SK-N-SH (cell line): ENCODE data around the gene TOP3A. TPM values are rescaled to one million over a fixed set of nuclear protein-coding genes. Genes with fewer than 3 reads are reported as not detected.
A peak's percentile ranks its signal among the peaks of the same experiment; 100 is the strongest.

Source experiments
- CTCF ChIA-PET: fragments of 300-600, 350-600 bp; formaldehyde crosslinking; extraction: SDS; loops from one replicate; lab custom pipeline; 2021; lab: Yijun Ruan, JAX
- POLR2A ChIA-PET: fragments of 350-600 bp; sonication (Branson Sonifier 250); formaldehyde crosslinking; extraction: SDS; loops from one replicate; lab custom pipeline; 2020; ENCODE audit warnings: antibody characterized with exemption, inconsistent platforms; lab: Yijun Ruan, JAX
- DNase-seq: peaks from one replicate; pipeline ENCODE4 v3.0.0; 2012
- H2AFZ ChIP-seq: fragments of 200-600 bp; sonication (generic); 2 replicates; pipeline ENCODE4 v1.8.1; 2016; ENCODE audit warnings: antibody characterized with exemption, mild to moderate bottlenecking, low read depth
- H3F3A ChIP-seq: fragments of 200-600 bp; sonication (generic); replicated peaks from 2 replicates; pipeline ENCODE3; 2016; ENCODE audit warnings: antibody characterized with exemption, mild to moderate bottlenecking; ENCODE audit not compliant: insufficient read depth
- H3K27ac ChIP-seq, 2 experiments: fragments of 200-500 bp in 1 of 2; fragments of 200-600 bp in 1 of 2; sonication (Bioruptor generic) in 1 of 2; sonication (generic), shearing (Covaris generic) in 1 of 2; 2 replicates each; pipeline versions ENCODE4 v1.5.1 to v1.6.1; 2014 to 2016; ENCODE audit warnings: low read depth in 2 of 2, inconsistent platforms in 1 of 2, low read length in 1 of 2, mild to moderate bottlenecking in 1 of 2, mixed read lengths in 1 of 2
- H3K27me3 ChIP-seq: fragments of 200-600 bp; sonication (generic), shearing (Covaris generic); 2 replicates; pipeline ENCODE4 v1.6.1; 2016; ENCODE audit warnings: mixed run types; ENCODE audit not compliant: insufficient read depth
- H3K36me3 ChIP-seq, 2 experiments: fragments of 200-500 bp in 1 of 2; fragments of 200-600 bp in 1 of 2; sonication (Bioruptor generic) in 1 of 2; sonication (generic) in 1 of 2; replicated peaks in 1 of 2; 2 replicates each; pipeline versions ENCODE3 to v1.5.1; 2014 to 2016; ENCODE audit warnings: low read length in 1 of 2, mild to moderate bottlenecking in 1 of 2; ENCODE audit not compliant: insufficient read depth in 2 of 2, control insufficient read depth in 1 of 2
- H3K4me1 ChIP-seq, 2 experiments: fragments of 200-500 bp in 1 of 2; fragments of 200-600 bp in 1 of 2; sonication (Bioruptor generic) in 1 of 2; sonication (generic), shearing (Covaris generic) in 1 of 2; 2 replicates each; pipeline versions ENCODE4 v1.5.1 to v1.6.1; 2014 to 2016; ENCODE audit warnings: low read depth in 1 of 2, low read length in 1 of 2, mixed run types in 1 of 2; ENCODE audit not compliant: insufficient read depth in 2 of 2, control insufficient read depth in 1 of 2
- H3K4me2 ChIP-seq: fragments of 200-600 bp; sonication (generic), shearing (Covaris generic); 2 replicates; pipeline ENCODE4 v1.6.1; 2017; ENCODE audit warnings: mixed run types
- H3K4me3 ChIP-seq, 2 experiments: fragments of 200-500 bp in 1 of 2; fragments of 200-600 bp in 1 of 2; sonication (Bioruptor generic) in 1 of 2; sonication (generic), shearing (Covaris generic) in 1 of 2; 2 replicates each; pipeline versions ENCODE4 v1.5.1 to v1.8.1; 2014 to 2016; ENCODE audit warnings: low read depth in 2 of 2, inconsistent platforms in 1 of 2, low read length in 1 of 2, mild to moderate bottlenecking in 1 of 2, mixed read lengths in 1 of 2, moderate library complexity in 1 of 2
- H3K79me2 ChIP-seq: fragments of 200-600 bp; sonication (generic); 2 replicates; pipeline ENCODE4 v1.8.1; 2017; ENCODE audit warnings: mild to moderate bottlenecking; ENCODE audit not compliant: insufficient read depth
- H3K9ac ChIP-seq: fragments of 200-600 bp; sonication (generic); 2 replicates; pipeline ENCODE4 v1.6.1; 2017; ENCODE audit warnings: mixed run types
- H3K9me2 ChIP-seq: fragments of 200-600 bp; sonication (generic); 2 replicates; pipeline ENCODE4 v1.6.1; 2017; ENCODE audit warnings: mixed run types
- H3K9me3 ChIP-seq: fragments of 200-600 bp; sonication (generic); 2 replicates; pipeline ENCODE4 v1.6.1; 2017; ENCODE audit warnings: mixed run types, mild to moderate bottlenecking, moderate library complexity
- H4K20me1 ChIP-seq: fragments of 200-600 bp; sonication (generic); 2 replicates; pipeline ENCODE4 v1.6.1; 2017; ENCODE audit warnings: mild to moderate bottlenecking, mixed run types; ENCODE audit not compliant: insufficient read depth
- EP300 ChIP-seq, 2 experiments: IDR thresholded peaks; 2 replicates each; pipeline versions ENCODE4 v1.4.0 to v1.6.1; 2012; ENCODE audit warnings: borderline replicate concordance in 1 of 2, low read depth in 1 of 2, low read length in 1 of 2
- FOXM1 ChIP-seq: IDR thresholded peaks from 2 replicates; pipeline ENCODE4 v1.4.0; 2012; ENCODE audit warnings: low read depth, mild to moderate bottlenecking
- JUND ChIP-seq: IDR thresholded peaks from 2 replicates; pipeline ENCODE4 v1.4.0; 2012
- MXI1 ChIP-seq: IDR thresholded peaks from 2 replicates; pipeline ENCODE4 v1.6.1; 2012; ENCODE audit warnings: mild to moderate bottlenecking, low read depth, low read length, improper control_type of control experiment
- NFIC ChIP-seq: IDR thresholded peaks from 2 replicates; pipeline ENCODE4 v1.4.0; 2012; ENCODE audit warnings: borderline replicate concordance
- POLR2AphosphoS5 ChIP-seq: IDR thresholded peaks from 2 replicates; pipeline ENCODE4 v1.6.1; 2012; ENCODE audit warnings: low read depth, low read length
- RAD21 ChIP-seq: IDR thresholded peaks from 2 replicates; pipeline ENCODE4 v1.6.1; 2012; ENCODE audit warnings: mild to moderate bottlenecking, low read length
- RFX5 ChIP-seq: IDR thresholded peaks from 2 replicates; pipeline ENCODE4 v1.6.1; 2012; ENCODE audit warnings: mild to moderate bottlenecking, improper control_type of control experiment, low read length
- RXRA ChIP-seq: IDR thresholded peaks from 2 replicates; pipeline ENCODE4 v1.4.0; 2012; ENCODE audit warnings: low read depth, mild to moderate bottlenecking, borderline replicate concordance
- SMC3 ChIP-seq: IDR thresholded peaks from 2 replicates; pipeline ENCODE4 v1.6.1; 2012; ENCODE audit warnings: low read depth, low read length, improper control_type of control experiment
- TCF12 ChIP-seq: IDR thresholded peaks from 2 replicates; pipeline ENCODE4 v1.4.0; 2012
- TEAD4 ChIP-seq: IDR thresholded peaks from 2 replicates; pipeline ENCODE4 v1.4.0; 2012; ENCODE audit warnings: mild to moderate bottlenecking, borderline replicate concordance; ENCODE audit not compliant: insufficient read depth
- YY1 ChIP-seq: IDR thresholded peaks from 2 replicates; pipeline ENCODE4 v1.4.0; 2012; ENCODE audit warnings: low read depth, mild to moderate bottlenecking
- WGBS: methylation state at CpG from one replicate; pipeline ENCODE4 v1.1.6; 2017; ENCODE audit warnings: low lambda C conversion rate; 5-methylcytosine and 5-hydroxymethylcytosine counted together
- polyA plus RNA-seq, 3 experiments: library from polyadenylated mRNA; depleted of rRNA; stranded (reverse); fragments of >200 nt; gene quantifications; 2 replicates each; pipeline ENCODE4 v1.2.3, GENCODE V29; 2012
- TF ChIP-seq, protein P1 (sequence below): fragments of 200-600 bp; sonication (generic); IDR thresholded peaks from 2 replicates; pipeline ENCODE4 v1.6.1; 2017; ENCODE audit warnings: antibody characterized with exemption, mild to moderate bottlenecking, moderate library complexity
- TF ChIP-seq, protein P2 (sequence below): IDR thresholded peaks from 2 replicates; pipeline ENCODE4; 2012
- TF ChIP-seq, protein P3 (sequence below): fragments of 150-350 bp; IDR thresholded peaks from 2 replicates; pipeline ENCODE4 v1.6.1; 2017; ENCODE audit warnings: antibody characterized with exemption, low read length, low read depth, borderline replicate concordance
- TF ChIP-seq, protein P4 (sequence below): IDR thresholded peaks from 2 replicates; pipeline ENCODE4 v1.4.0; 2012; ENCODE audit warnings: low read depth
- TF ChIP-seq, protein P5 (sequence below): IDR thresholded peaks from 2 replicates; pipeline ENCODE4 v1.4.0; 2012; ENCODE audit warnings: low read depth, borderline replicate concordance

TOP3A gene
- polyA plus RNA-seq, 1 of the 3 experiments (the other 2 are of a cell fraction) = 14.7 TPM

DNA sequence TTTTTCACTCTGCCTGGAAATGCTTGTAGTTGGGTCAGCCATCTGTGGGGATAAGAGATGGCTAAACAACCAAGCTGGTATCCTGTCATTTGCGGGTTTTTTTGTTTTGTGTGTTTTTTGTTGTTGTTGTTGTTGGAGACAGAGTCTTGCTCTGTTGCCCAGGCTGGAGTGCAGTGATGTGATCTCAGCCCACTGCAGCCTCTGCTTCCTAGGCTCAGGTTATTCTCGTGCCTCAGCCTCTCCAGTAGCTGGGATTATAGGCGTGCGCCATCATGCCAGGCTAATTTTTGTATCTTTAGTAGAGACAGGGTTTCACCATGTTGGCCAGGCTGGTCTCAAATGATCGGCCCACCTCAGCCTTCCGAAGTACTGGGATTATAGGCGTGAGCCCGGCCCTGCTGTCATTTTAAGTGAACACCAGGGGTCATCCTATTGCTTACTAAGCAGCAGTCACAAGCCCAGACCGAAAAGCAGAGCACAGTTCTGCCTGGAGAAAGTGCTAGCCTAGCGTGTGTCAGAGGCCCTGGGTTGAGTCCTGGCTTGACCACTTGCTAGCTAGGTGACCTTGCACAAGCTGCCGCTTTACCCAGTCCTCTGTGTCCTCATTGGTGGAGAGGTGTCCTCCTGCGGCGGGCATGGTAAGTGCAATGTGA is 4.9 kb upstream of the TOP3A start:
- H3K9me2 ChIP-seq = no peaks in the 10 kb centered on the region
- ChIA-PET POLR2A (no interaction called here), CTCF (interaction anchor here (0.6 to 1.6 kb wide), 5 partner anchors 11 to 84 kb away, joined by 3 to 6 read pairs (median 3); no protein-coding TSS in a partner anchor)
- H3F3A ChIP-seq = no peaks in the 10 kb centered on the region
- peaks cover 83% of the 10 kb centered on the region for H3K79me2 ChIP-seq
- no peak overlapping the region for H3K27ac ChIP-seq
- WGBS = 79% methylated on average over 13 of the region's 13 CpGs
- no peaks in the 10 kb centered on the region for H3K27me3 ChIP-seq
- H3K36me3 ChIP-seq = peaks cover 19 to 57% of the 10 kb centered on the region in 2 experiments
- no peaks in the 10 kb centered on the region for H3K9me3 ChIP-seq
- H3K4me2 ChIP-seq = peak overlapping the region; percentile 7; the same call in 1 of the 2 replicates
- TF ChIP-seq SMC3 (peak; percentile 50), FOXM1 (no peak), RAD21 (peak; percentile 71), RXRA (no peak)
- TF ChIP-seq, protein P1, sequence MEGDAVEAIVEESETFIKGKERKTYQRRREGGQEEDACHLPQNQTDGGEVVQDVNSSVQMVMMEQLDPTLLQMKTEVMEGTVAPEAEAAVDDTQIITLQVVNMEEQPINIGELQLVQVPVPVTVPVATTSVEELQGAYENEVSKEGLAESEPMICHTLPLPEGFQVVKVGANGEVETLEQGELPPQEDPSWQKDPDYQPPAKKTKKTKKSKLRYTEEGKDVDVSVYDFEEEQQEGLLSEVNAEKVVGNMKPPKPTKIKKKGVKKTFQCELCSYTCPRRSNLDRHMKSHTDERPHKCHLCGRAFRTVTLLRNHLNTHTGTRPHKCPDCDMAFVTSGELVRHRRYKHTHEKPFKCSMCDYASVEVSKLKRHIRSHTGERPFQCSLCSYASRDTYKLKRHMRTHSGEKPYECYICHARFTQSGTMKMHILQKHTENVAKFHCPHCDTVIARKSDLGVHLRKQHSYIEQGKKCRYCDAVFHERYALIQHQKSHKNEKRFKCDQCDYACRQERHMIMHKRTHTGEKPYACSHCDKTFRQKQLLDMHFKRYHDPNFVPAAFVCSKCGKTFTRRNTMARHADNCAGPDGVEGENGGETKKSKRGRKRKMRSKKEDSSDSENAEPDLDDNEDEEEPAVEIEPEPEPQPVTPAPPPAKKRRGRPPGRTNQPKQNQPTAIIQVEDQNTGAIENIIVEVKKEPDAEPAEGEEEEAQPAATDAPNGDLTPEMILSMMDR = peak; percentile 51
- peak overlapping the region in 1 of 2 experiments; percentile 32; a peak in 1 of 4 replicates for H3K4me3 ChIP-seq
- peaks cover 40% of the 10 kb centered on the region for H4K20me1 ChIP-seq
- no peak overlapping the region for H2AFZ ChIP-seq
- no peak overlapping the region for H3K9ac ChIP-seq
- peak; percentile 54 for DNase-seq
- peaks cover 15 to 40% of the 10 kb centered on the region in 2 experiments; a peak in 1 of 4 replicates for H3K4me1 ChIP-seq

DNA sequence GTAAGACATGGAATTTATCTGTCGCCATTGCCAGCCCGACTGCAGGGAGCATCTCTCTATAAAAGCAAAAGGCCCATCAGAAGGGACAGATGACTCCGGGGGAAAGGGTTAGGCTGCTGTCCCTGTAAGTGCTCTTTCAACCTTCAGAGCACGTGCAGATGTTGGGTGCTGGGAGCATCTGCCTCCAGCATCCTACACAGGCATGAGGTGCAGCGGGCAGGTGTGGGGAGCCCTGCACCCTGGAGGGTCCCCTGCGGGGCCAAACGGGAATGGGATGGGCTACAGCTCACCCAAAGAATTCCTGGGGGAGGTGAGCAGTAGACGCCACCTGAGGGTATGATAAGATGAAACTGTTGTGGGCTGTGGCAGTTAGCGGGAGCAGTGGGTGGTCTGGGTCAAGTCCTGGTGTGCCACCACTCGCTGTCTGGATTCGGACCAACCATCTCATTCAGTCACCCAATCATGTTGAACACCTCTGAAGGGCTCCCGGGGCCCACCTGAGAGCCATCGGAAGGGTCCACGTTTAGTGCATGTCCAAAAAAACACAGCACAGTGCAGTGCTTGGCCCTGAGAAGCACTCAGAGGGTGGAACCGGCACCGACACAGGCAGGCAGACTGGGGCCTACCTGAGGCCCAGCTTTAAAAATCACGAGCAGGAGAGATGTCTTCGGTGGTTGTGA is 4.1 kb upstream of the TOP3A start:
- Histone ChIP-seq H2AFZ (no peak overlapping the region), H3K9me3 (no peaks in the 10 kb centered on the region), H3K9ac (no peak overlapping the region), H3K27ac (no peak overlapping the region), H3K79me2 (peaks cover 87% of the 10 kb centered on the region), H3F3A (no peaks in the 10 kb centered on the region), H3K36me3 (peaks cover 19 to 49% of the 10 kb centered on the region in 2 experiments), H4K20me1 (peaks cover 37% of the 10 kb centered on the region), H3K4me3 (no peak overlapping the region), H3K27me3 (no peaks in the 10 kb centered on the region), H3K4me2 (peak overlapping the region; percentile 63), H3K9me2 (no peaks in the 10 kb centered on the region), H3K4me1 (peaks cover 15 to 41% of the 10 kb centered on the region in 2 experiments; a peak in 1 of 4 replicates)
- ChIA-PET CTCF (no interaction called here), POLR2A (no interaction called here)
- 96% methylated on average over 13 of the region's 18 CpGs for WGBS
- DNase-seq = no peak
- TF ChIP-seq JUND (no peak), POLR2AphosphoS5 (no peak), RAD21 (no peak), NFIC (no peak), EP300 (IDR thresholded peaks at IDR 0.05; ENCODE audit: borderline replicate concordance in 1 of 2, low read depth in 1 of 2, low read length in 1 of 2) (no peak), FOXM1 (no peak), TCF12 (no peak), TEAD4 (no peak), RFX5 (no peak), MXI1 (no peak), YY1 (no peak)
- TF ChIP-seq, protein P2, sequence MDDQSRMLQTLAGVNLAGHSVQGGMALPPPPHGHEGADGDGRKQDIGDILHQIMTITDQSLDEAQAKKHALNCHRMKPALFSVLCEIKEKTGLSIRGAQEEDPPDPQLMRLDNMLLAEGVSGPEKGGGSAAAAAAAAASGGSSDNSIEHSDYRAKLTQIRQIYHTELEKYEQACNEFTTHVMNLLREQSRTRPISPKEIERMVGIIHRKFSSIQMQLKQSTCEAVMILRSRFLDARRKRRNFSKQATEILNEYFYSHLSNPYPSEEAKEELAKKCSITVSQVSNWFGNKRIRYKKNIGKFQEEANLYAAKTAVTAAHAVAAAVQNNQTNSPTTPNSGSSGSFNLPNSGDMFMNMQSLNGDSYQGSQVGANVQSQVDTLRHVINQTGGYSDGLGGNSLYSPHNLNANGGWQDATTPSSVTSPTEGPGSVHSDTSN = no peak
- TF ChIP-seq, protein P1 = no peak
- TF ChIP-seq, protein P3, sequence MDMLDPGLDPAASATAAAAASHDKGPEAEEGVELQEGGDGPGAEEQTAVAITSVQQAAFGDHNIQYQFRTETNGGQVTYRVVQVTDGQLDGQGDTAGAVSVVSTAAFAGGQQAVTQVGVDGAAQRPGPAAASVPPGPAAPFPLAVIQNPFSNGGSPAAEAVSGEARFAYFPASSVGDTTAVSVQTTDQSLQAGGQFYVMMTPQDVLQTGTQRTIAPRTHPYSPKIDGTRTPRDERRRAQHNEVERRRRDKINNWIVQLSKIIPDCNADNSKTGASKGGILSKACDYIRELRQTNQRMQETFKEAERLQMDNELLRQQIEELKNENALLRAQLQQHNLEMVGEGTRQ = no peak
- TF ChIP-seq, protein P4, sequence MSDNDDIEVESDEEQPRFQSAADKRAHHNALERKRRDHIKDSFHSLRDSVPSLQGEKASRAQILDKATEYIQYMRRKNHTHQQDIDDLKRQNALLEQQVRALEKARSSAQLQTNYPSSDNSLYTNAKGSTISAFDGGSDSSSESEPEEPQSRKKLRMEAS = no peak
- TF ChIP-seq, protein P5, sequence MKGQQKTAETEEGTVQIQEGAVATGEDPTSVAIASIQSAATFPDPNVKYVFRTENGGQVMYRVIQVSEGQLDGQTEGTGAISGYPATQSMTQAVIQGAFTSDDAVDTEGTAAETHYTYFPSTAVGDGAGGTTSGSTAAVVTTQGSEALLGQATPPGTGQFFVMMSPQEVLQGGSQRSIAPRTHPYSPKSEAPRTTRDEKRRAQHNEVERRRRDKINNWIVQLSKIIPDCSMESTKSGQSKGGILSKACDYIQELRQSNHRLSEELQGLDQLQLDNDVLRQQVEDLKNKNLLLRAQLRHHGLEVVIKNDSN = no peak
